Psoas muscle (tissue), 8 donors: ENCODE measurements around the gene PMF1. TPM values are rescaled to one million over a fixed set of nuclear protein-coding genes. Genes with fewer than 3 reads are reported as not detected.
A peak's percentile ranks its signal among the peaks of the same experiment; 100 is the strongest.

ENCODE experiments used
- ATAC-seq, 4 donors: fragments of 200-7000 bp; cut with Tn5 transposase; one replicate each; pipeline ENCODE4 v1.9.1; 2020; ENCODE audit warnings: moderate library complexity in 3 of 4, mild to moderate bottlenecking in 2 of 4
- DNase-seq, 2 donors: peaks; one replicate each; pipeline ENCODE4 v3.0.0-alpha.2; 2020
- H3K27ac ChIP-seq: fragments of 200-600 bp; one replicate; pipeline ENCODE4 v1.8.0; 2022
- H3K27me3 ChIP-seq, 3 donors: fragments of 200-600 bp in 1 of 3; one replicate each; pipeline versions ENCODE4 v1.6.1 to v1.8.0; 2013 to 2022; ENCODE audit warnings: low read length in 2 of 3, mild to moderate bottlenecking in 2 of 3, moderate library complexity in 1 of 3; ENCODE audit not compliant: insufficient read depth in 3 of 3
- H3K36me3 ChIP-seq, 2 donors: fragments of 200-600 bp in 1 of 2; one replicate each; pipeline versions ENCODE4 v1.6.1 to v1.8.0; 2013 to 2022; ENCODE audit warnings: low read depth in 1 of 2, mild to moderate bottlenecking in 1 of 2, moderate library complexity in 1 of 2; ENCODE audit not compliant: insufficient read depth in 1 of 2
- H3K4me1 ChIP-seq: fragments of 200-600 bp; one replicate; pipeline ENCODE4 v1.8.0; 2022
- H3K4me3 ChIP-seq: fragments of 200-600 bp; one replicate; pipeline ENCODE4 v1.8.0; 2022; ENCODE audit warnings: mild to moderate bottlenecking
- H3K9me3 ChIP-seq: fragments of 200-600 bp; one replicate; pipeline ENCODE4 v1.8.0; 2022
- CTCF ChIP-seq: fragments of 200-600 bp; IDR thresholded peaks from one replicate; pipeline ENCODE4 v1.8.0; 2022; ENCODE audit warnings: antibody characterized with exemption
- WGBS, 3 donors: extraction: QIAGEN DNeasy Blood & Tissue Kit; methylation state at CpG; one replicate each; pipeline versions ENCODE4 v1.1.6 to v1.1.7; 2013; 5-methylcytosine and 5-hydroxymethylcytosine counted together
- intact Hi-C, 2 donors: fragments of 100-400 bp; cut with DNase I; formaldehyde crosslinking; loops; one replicate each; pipeline versions ENCODE4 v1.11.0 to v1.14.2; 2022
- polyA plus RNA-seq, 3 donors: library from polyadenylated mRNA; stranded (reverse); fragments of 200-250 nt; gene quantifications; one replicate each; pipeline ENCODE4 v1.2.3, GENCODE V29; 2013
- total RNA-seq, 4 donors: library from RNA; stranded (reverse); fragmentation: NEBNext Ultra II Directional in 2 of 4; extraction: Animal tissue kit (Norgen Biotek cat#: 25700) in 2 of 4; gene quantifications; one replicate each; pipeline versions ENCODE4 v1.2.1 to v1.2.4, GENCODE V29; 2021 to 2023
- donor health status: healthy with polysubstance abuse.
- donor health status: DM: no; HTN: no; CAD: no; lungs with moderate emphysema.
- donor health status: Bipolar disorder and iron deficiency.
- donor health status: healthy.
- donor health status: DM: yes; HTN: yes; CAD: no.
- donor health status: DM: no; HTN: no; CAD: no.
- donor health status: DM: no; HTN: no; CAD: no.
- donor health status: DM: yes; HTN: yes; CAD: no.

PMF1 gene
- total and polyA plus RNA-seq, 7 donors: 47.9 to 93.4 (median 72.1) TPM

GRCh38 chr1:156217871-156218270 lies 5.1 kb downstream of the PMF1 start:
- H3K4me1 ChIP-seq: peaks cover 20% of the 10 kb centered on the region
- ATAC-seq (no peak), DNase-seq (no peak)
- H3K27ac ChIP-seq: peak overlapping the region; percentile 64
- H3K9me3 ChIP-seq: no peaks in the 10 kb centered on the region
- no peaks in the 10 kb centered on the region for H3K27me3 ChIP-seq
- peaks cover 0 to 43% of the 10 kb centered on the region in 2 donors for H3K36me3 ChIP-seq
- no peak overlapping the region for H3K4me3 ChIP-seq
- intact Hi-C loops: loop anchor here in 1 of 2 donors (2.0 kb wide), 1 partner anchor 35 kb away; no protein-coding TSS in a partner anchor
- no peak for TF ChIP-seq CTCF
- 18 to 42% (median 37%) methylated on average over 2 of the region's 2 CpGs for WGBS, 3 donors

GRCh38 chr1:156220226-156220625 lies 7.4 kb downstream of the PMF1 start:
- H3K4me3 ChIP-seq: no peak overlapping the region
- 94 to 97% (median 95%) methylated on average over 9 of the region's 9 CpGs for WGBS, 3 donors
- intact Hi-C loops: no loop called here
- H3K27ac ChIP-seq: no peak overlapping the region
- H3K9me3 ChIP-seq: no peaks in the 10 kb centered on the region
- DNase-seq: no peak
- H3K36me3 ChIP-seq: peaks cover 0 to 50% of the 10 kb centered on the region in 2 donors
- no peak for ATAC-seq
- peaks cover 10% of the 10 kb centered on the region for H3K4me1 ChIP-seq
- TF ChIP-seq CTCF: no peak
- H3K27me3 ChIP-seq: no peaks in the 10 kb centered on the region

- Histone ChIP-seq H3K9me3 (no peaks in the 10 kb centered on the region), H3K4me1 (peaks cover 13% of the 10 kb centered on the region), H3K36me3 (peaks cover 0 to 56% of the 10 kb centered on the region in 2 donors), H3K4me3 (no peak overlapping the region), H3K27ac (no peak overlapping the region), H3K27me3 (no peaks in the 10 kb centered on the region)
- WGBS, 3 donors: 91 to 97% (median 92%) methylated on average over 13 of the region's 13 CpGs
- intact Hi-C loops: loop anchor here in 1 of 2 donors (2.0 kb wide), 1 partner anchor 73 kb away; no protein-coding TSS in a partner anchor
- DNase-seq (no peak), ATAC-seq (no peak)
- TF ChIP-seq CTCF: no peak
Measured at GRCh38 chr1:156221986-156222692, 9.3 kb downstream of the PMF1 start.

- TF ChIP-seq CTCF: no peak
- no peaks in the 10 kb centered on the region for H3K27me3 ChIP-seq
- H3K9me3 ChIP-seq: no peaks in the 10 kb centered on the region
- intact Hi-C loops: loop anchor here (1.0 to 2.0 kb wide), 3 partner anchors 79 to 135 kb away; no protein-coding TSS in a partner anchor
- no peak overlapping the region for H3K4me3 ChIP-seq
- no peak overlapping the region for H3K27ac ChIP-seq
- 7 to 15% (median 12%) methylated on average over 2 of the region's 2 CpGs for WGBS, 3 donors
- ATAC-seq (no peak), DNase-seq (no peak)
- peaks cover 0 to 79% of the 10 kb centered on the region in 2 donors for H3K36me3 ChIP-seq
- peaks cover 5% of the 10 kb centered on the region for H3K4me1 ChIP-seq
Measured at GRCh38 chr1:156225677-156226014, 12.8 kb downstream of the PMF1 start.

GRCh38 chr1:156226116-156226538 lies 13.3 kb downstream of the PMF1 start:
- intact Hi-C loops: no loop called here
- DNase-seq: no peak
- TF ChIP-seq CTCF: no peak
- no peaks in the 10 kb centered on the region for H3K9me3 ChIP-seq
- H3K36me3 ChIP-seq: peaks cover 0 to 74% of the 10 kb centered on the region in 2 donors
- peaks cover 5% of the 10 kb centered on the region for H3K4me1 ChIP-seq
- no peaks in the 10 kb centered on the region for H3K27me3 ChIP-seq
- no peak for ATAC-seq
- 58 to 70% (median 70%) methylated on average over 2 of the region's 2 CpGs for WGBS, 3 donors
- no peak overlapping the region for H3K27ac ChIP-seq
- H3K4me3 ChIP-seq: no peak overlapping the region
